ENCODE measurements around the gene GJB3.

DNA sequence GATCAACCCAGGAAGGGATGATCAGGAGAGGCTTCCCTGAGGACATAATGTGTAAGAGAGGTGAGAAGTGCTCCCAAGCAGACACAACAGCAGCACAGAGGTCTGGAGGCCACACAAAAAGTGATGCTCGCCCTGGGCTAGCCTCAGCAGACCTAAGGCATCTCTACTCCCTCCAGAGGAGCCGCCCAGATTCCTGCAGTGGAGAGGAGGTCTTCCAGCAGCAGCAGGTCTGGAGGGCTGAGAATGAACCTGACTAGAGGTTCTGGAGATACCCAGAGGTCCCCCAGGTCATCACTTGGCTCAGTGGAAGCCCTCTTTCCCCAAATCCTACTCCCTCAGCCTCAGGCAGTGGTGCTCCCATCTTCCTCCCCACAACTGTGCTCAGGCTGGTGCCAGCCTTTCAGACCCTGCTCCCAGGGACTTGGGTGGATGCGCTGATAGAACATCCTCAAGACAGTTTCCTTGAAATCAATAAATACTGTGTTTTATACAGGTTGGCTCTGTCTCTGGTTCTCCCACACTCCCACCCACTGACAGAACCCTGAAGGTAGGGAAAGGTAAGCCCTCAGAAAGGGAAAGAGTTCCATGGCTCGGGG, 5.0 kb downstream of the GJB3 start:
- no peak for TF ChIP-seq EZH2phosphoT487 (IDR thresholded peaks at IDR 0.05; ENCODE audit: insufficient read depth, low read depth)
- no peak for TF ChIP-seq EZH2 (IDR thresholded peaks at IDR 0.05; ENCODE audit: insufficient read depth, poor library complexity, severe bottlenecking)

All from GM23248 (cell line).